Mesendoderm (in vitro differentiated cells): ENCODE data around the gene CD247.
A peak's percentile ranks its signal among the peaks of the same experiment; 100 is the strongest.

ENCODE experiments used
- DNase-seq: peaks from one replicate; pipeline ENCODE4 v3.0.0; 2013
- H2AK5ac ChIP-seq: 2 replicates; pipeline ENCODE4 v1.6.1; 2013; ENCODE audit warnings: low read length, inconsistent platforms
- H2BK120ac ChIP-seq: 2 replicates; pipeline ENCODE4 v1.6.1; 2013; ENCODE audit warnings: low read depth, mild to moderate bottlenecking, low read length, moderate library complexity, mixed read lengths
- H2BK15ac ChIP-seq: replicated peaks from 2 replicates; pipeline ENCODE4 v1.6.1; 2013; ENCODE audit warnings: low read depth, mild to moderate bottlenecking, moderate library complexity
- H2BK5ac ChIP-seq: 2 replicates; pipeline ENCODE4 v1.6.1; 2013; ENCODE audit warnings: low read length, inconsistent platforms
- H3K18ac ChIP-seq: 2 replicates; pipeline ENCODE4 v1.6.1; 2013; ENCODE audit warnings: mild to moderate bottlenecking, low read length, mixed read lengths
- H3K23ac ChIP-seq: one replicate; pipeline ENCODE4 v1.6.1; 2013; ENCODE audit warnings: low read length
- H3K27ac ChIP-seq: 2 replicates; pipeline ENCODE4 v1.5.1; 2013; ENCODE audit warnings: low read depth, mild to moderate bottlenecking, inconsistent platforms, low read length, moderate library complexity
- H3K27me3 ChIP-seq: 2 replicates; pipeline ENCODE4 v1.6.1; 2013; ENCODE audit warnings: low read length, control low read depth, mild to moderate bottlenecking, inconsistent platforms; ENCODE audit not compliant: insufficient read depth, poor library complexity
- H3K36me3 ChIP-seq: 2 replicates; pipeline ENCODE4 v1.6.1; 2013; ENCODE audit warnings: low read length, inconsistent platforms; ENCODE audit not compliant: control insufficient read depth, insufficient read depth
- H3K4ac ChIP-seq: one replicate; pipeline ENCODE4 v1.6.1; 2013; ENCODE audit warnings: low read depth, mild to moderate bottlenecking, low read length, moderate library complexity
- H3K4me1 ChIP-seq: 2 replicates; pipeline ENCODE4 v1.6.1; 2013; ENCODE audit warnings: low read depth, low read length, inconsistent platforms; ENCODE audit not compliant: control insufficient read depth
- H3K4me2 ChIP-seq: 2 replicates; pipeline ENCODE4 v1.6.1; 2013; ENCODE audit warnings: low read length
- H3K4me3 ChIP-seq: 2 replicates; pipeline ENCODE4 v1.5.1; 2013; ENCODE audit warnings: mild to moderate bottlenecking, low read length
- H3K56ac ChIP-seq: one replicate; pipeline ENCODE4 v1.6.1; 2013; ENCODE audit warnings: low read length
- H3K79me1 ChIP-seq: 2 replicates; pipeline ENCODE4 v1.6.1; 2013; ENCODE audit warnings: low read length, inconsistent platforms
- H3K79me2 ChIP-seq: 2 replicates; pipeline ENCODE4 v1.6.1; 2013; ENCODE audit warnings: mild to moderate bottlenecking, low read length; ENCODE audit not compliant: control insufficient read depth, insufficient read depth
- H3K9ac ChIP-seq: 2 replicates; pipeline ENCODE4 v1.6.1; 2013; ENCODE audit warnings: low read length, inconsistent platforms
- H4K5ac ChIP-seq: one replicate; pipeline ENCODE4 v1.6.1; 2013; ENCODE audit warnings: low read length
- H4K8ac ChIP-seq: one replicate; pipeline ENCODE4 v1.6.1; 2013; ENCODE audit warnings: low read depth, mild to moderate bottlenecking, control low read depth, low read length, moderate library complexity
- WGBS: extraction: QIAGEN DNeasy Blood & Tissue Kit; methylation state at CpG from one replicate; pipeline ENCODE4 v1.1.7; 2013; ENCODE audit warnings: low lambda C conversion rate, missing lambda C conversion rate; ENCODE audit not compliant: insufficient coverage; ENCODE audit errors: extremely low coverage; 5-methylcytosine and 5-hydroxymethylcytosine counted together

CD247 gene

GRCh38 chr1:167433884-167434283 lies 84.4 kb downstream of the CD247 start:
- H3K27ac ChIP-seq = no peak overlapping the region
- H2BK120ac ChIP-seq = no peak overlapping the region
- H4K8ac ChIP-seq = no peak overlapping the region
- no peak overlapping the region for H2AK5ac ChIP-seq
- no peak overlapping the region for H2BK15ac ChIP-seq
- WGBS = no CpG with 5 or more reads among the region's 6 CpGs
- no peak overlapping the region for H3K4ac ChIP-seq
- H3K79me1 ChIP-seq = no peaks in the 10 kb centered on the region
- H3K4me2 ChIP-seq = no peak overlapping the region
- H3K23ac ChIP-seq = no peak overlapping the region
- H3K18ac ChIP-seq = no peak overlapping the region
- DNase-seq = no peak
- no peaks in the 10 kb centered on the region for H3K79me2 ChIP-seq
- H3K27me3 ChIP-seq = no peaks in the 10 kb centered on the region
- no peak overlapping the region for H4K5ac ChIP-seq
- H3K9ac ChIP-seq = no peak overlapping the region
- H3K4me3 ChIP-seq = no peak overlapping the region
- H3K56ac ChIP-seq = no peak overlapping the region
- no peaks in the 10 kb centered on the region for H3K36me3 ChIP-seq
- H2BK5ac ChIP-seq = no peak overlapping the region
- peaks cover 2% of the 10 kb centered on the region for H3K4me1 ChIP-seq

GRCh38 chr1:167432780-167433179 lies 85.5 kb downstream of the CD247 start:
- Histone ChIP-seq H3K79me1 (no peaks in the 10 kb centered on the region), H3K79me2 (no peaks in the 10 kb centered on the region), H3K4me3 (no peak overlapping the region), H2AK5ac (no peak overlapping the region), H3K4me1 (no peaks in the 10 kb centered on the region), H3K18ac (no peak overlapping the region), H2BK5ac (no peak overlapping the region), H3K56ac (no peak overlapping the region), H3K9ac (no peak overlapping the region), H3K4ac (no peak overlapping the region), H4K8ac (no peak overlapping the region), H4K5ac (no peak overlapping the region), H2BK15ac (no peak overlapping the region), H2BK120ac (no peak overlapping the region), H3K23ac (no peak overlapping the region), H3K27me3 (no peaks in the 10 kb centered on the region), H3K4me2 (no peak overlapping the region), H3K27ac (no peak overlapping the region), H3K36me3 (no peaks in the 10 kb centered on the region)
- no peak for DNase-seq
- no CpG with 5 or more reads among the region's 7 CpGs for WGBS

- Histone ChIP-seq H2BK15ac (no peak overlapping the region), H3K23ac (no peak overlapping the region), H3K27me3 (no peaks in the 10 kb centered on the region), H3K4me2 (no peak overlapping the region), H2AK5ac (no peak overlapping the region), H3K4ac (no peak overlapping the region), H3K79me2 (no peaks in the 10 kb centered on the region), H3K79me1 (no peaks in the 10 kb centered on the region), H3K56ac (no peak overlapping the region), H3K9ac (no peak overlapping the region), H3K4me1 (no peaks in the 10 kb centered on the region), H3K4me3 (no peak overlapping the region), H3K27ac (no peak overlapping the region), H3K18ac (no peak overlapping the region), H2BK120ac (no peak overlapping the region), H4K8ac (no peak overlapping the region), H3K36me3 (no peaks in the 10 kb centered on the region), H2BK5ac (no peak overlapping the region), H4K5ac (no peak overlapping the region)
- no CpG with 5 or more reads among the region's 8 CpGs for WGBS
- no peak for DNase-seq
Observed at GRCh38 chr1:167431909-167432650, 86.2 kb downstream of the CD247 start.

GRCh38 chr1:167431261-167431908 lies 86.9 kb downstream of the CD247 start:
- H3K9ac ChIP-seq = no peak overlapping the region
- H3K27ac ChIP-seq = no peak overlapping the region
- H3K23ac ChIP-seq = no peak overlapping the region
- H2BK120ac ChIP-seq = no peak overlapping the region
- no peak overlapping the region for H2BK15ac ChIP-seq
- no peak overlapping the region for H2AK5ac ChIP-seq
- no peaks in the 10 kb centered on the region for H3K4me1 ChIP-seq
- no peak overlapping the region for H3K4me3 ChIP-seq
- H3K56ac ChIP-seq = peak overlapping the region; percentile 49
- no peak overlapping the region for H3K4me2 ChIP-seq
- H3K79me1 ChIP-seq = no peaks in the 10 kb centered on the region
- H4K5ac ChIP-seq = no peak overlapping the region
- H3K4ac ChIP-seq = no peak overlapping the region
- no peak overlapping the region for H4K8ac ChIP-seq
- H3K79me2 ChIP-seq = no peaks in the 10 kb centered on the region
- H3K27me3 ChIP-seq = no peaks in the 10 kb centered on the region
- WGBS = no CpG with 5 or more reads among the region's 14 CpGs
- no peak overlapping the region for H3K18ac ChIP-seq
- no peak for DNase-seq
- H3K36me3 ChIP-seq = no peaks in the 10 kb centered on the region
- no peak overlapping the region for H2BK5ac ChIP-seq

DNA sequence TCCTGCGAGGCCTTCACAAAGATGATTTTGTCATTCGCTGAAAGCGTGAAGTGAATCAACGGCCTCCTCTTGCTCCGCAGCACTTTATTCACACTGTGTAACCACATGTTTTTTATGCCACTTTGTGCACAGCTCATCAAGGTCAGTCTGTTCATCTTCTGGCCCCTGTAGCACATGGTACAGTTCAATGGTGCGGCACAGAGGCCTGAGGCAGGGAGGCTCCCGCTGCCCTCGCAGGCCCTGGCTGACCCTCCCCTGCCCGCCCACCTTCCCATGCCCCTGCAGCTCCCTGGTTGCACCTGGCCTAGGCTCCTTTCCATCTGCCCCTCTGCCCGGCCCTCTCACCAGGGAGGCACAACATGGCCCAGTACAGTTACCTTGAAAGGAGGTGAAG lies 87.5 kb downstream of the CD247 start:
- no peak overlapping the region for H2BK5ac ChIP-seq
- no peak overlapping the region for H4K5ac ChIP-seq
- no peaks in the 10 kb centered on the region for H3K27me3 ChIP-seq
- H3K9ac ChIP-seq = no peak overlapping the region
- no CpG with 5 or more reads among the region's 10 CpGs for WGBS
- H2BK15ac ChIP-seq = no peak overlapping the region
- H3K4me2 ChIP-seq = no peak overlapping the region
- no peak overlapping the region for H3K4me3 ChIP-seq
- no peak overlapping the region for H2BK120ac ChIP-seq
- H3K27ac ChIP-seq = no peak overlapping the region
- no peaks in the 10 kb centered on the region for H3K36me3 ChIP-seq
- no peak overlapping the region for H3K4ac ChIP-seq
- no peaks in the 10 kb centered on the region for H3K4me1 ChIP-seq
- H3K56ac ChIP-seq = peak overlapping the region; percentile 49
- H3K79me1 ChIP-seq = no peaks in the 10 kb centered on the region
- H3K79me2 ChIP-seq = no peaks in the 10 kb centered on the region
- no peak overlapping the region for H4K8ac ChIP-seq
- H2AK5ac ChIP-seq = no peak overlapping the region
- no peak for DNase-seq
- H3K23ac ChIP-seq = peak overlapping the region; percentile 80
- H3K18ac ChIP-seq = no peak overlapping the region
